Central memory CD4-positive, alpha-beta T cell (primary cell): ENCODE data around the gene MXI1.

Experiments used
- DNase-seq: peaks from one replicate; pipeline ENCODE4 v3.0.0; 2022

Gene MXI1

DNA sequence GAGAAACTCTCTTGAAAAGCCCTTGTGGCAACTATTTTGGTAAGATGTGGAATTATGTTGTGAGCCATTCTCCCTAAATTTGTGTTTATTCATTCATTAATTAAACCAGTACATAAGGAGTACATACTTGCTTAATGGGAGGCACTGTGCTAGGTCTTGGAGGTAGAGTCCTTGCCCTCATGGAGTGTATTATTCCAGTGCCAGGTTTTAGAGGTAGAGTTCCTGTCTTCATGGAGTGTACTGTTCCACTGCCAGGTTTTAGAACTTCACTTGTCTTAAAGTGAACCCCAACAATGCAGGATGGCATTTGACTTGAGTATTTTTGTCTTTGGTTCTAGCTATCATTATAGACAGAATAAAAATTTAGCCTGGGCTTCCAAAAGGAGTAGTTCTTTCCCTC, 8.8 kb downstream of the MXI1 start:
- DNase-seq, result no peak

DNA sequence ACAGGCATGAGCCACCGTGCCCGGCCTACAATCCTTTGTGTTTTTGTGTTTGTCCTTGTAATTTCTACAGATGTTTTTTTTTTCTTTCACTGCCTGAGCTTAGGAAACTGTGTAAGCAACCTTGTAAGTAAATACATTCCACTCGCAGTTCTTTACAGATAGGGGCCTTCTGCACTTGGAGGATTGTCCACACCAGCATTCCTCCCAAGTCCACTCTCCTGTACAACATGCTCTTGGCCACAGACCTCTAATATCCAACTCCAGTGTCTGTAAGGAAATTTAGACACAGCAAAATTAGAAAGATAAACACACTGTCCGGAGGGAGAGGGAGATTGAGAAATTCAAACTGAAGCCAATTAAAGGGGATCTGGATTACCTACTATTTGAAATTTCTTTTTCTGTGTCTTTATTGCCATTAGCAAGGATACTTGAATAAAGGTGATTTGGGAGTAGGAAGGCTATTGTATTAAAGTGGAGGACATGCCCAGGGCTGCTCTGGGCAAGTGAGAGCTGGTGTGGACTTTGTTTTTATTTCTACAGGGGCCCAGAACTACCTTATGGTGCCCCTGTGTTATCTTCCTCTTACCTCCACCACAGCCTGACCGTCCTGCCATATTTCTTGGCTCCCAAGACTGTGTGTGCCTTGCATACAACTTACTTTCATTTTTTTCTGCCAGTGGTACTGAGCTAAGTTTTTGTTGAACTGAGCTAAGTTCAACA, 9.7 kb downstream of the MXI1 start:
- DNase-seq, result no peak

DNA sequence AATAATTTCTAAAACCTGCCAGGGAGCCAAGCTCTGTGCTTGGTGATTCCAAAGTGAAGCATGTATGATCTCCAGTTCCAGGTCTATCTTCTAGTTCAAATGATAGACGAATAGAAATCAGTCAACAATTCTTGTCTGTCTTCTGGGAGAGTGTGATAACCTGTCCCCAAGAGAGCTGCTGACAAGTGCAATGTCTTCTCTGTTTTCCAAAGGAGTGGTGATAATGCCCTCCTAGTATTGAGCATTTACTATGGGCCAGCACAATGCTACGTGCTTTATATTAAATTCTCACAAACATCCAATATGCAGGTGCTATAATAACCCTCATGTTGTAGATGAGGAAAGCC, 10.2 kb downstream of the MXI1 start:
- DNase-seq, result no peak

DNA sequence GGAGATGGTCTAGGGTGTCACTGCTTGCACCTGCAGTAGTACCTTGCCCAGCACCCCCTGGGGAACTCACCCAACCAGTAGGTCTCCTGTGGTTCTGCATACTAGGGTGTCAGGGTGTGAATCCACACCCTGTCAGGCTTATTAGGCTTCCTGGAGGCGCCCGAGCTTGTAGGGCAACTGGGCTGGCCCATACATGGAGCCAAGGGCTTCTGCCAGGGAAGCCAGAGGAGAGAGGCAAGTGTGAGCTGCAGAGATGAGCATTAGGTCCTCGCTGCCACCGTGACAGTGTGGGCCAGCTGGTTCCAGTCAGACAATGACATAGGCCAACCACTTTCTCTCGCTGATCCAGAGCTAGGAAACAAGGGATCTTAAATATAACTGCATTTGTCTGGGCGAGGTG, 11.2 kb downstream of the MXI1 start:
- no peak for DNase-seq

DNA sequence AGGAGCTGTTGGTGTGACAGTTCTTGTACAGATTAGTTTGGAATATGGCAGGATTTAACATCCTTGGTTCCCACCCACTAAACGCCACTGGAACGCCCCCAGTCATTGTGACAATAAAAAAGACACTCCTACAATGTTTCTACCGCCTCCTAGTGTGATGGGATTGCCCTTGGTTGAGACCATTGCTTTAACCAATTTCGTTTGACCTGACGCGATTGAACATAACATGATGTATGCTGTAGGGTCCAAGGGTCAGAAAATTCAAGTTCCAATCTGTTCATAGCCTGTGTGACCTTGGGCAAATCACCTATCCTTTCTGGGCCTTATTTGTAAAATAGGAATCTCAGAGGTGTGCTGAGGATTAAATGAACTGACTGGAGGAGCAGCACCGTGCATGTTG, 12.5 kb downstream of the MXI1 start:
- no peak for DNase-seq

DNA sequence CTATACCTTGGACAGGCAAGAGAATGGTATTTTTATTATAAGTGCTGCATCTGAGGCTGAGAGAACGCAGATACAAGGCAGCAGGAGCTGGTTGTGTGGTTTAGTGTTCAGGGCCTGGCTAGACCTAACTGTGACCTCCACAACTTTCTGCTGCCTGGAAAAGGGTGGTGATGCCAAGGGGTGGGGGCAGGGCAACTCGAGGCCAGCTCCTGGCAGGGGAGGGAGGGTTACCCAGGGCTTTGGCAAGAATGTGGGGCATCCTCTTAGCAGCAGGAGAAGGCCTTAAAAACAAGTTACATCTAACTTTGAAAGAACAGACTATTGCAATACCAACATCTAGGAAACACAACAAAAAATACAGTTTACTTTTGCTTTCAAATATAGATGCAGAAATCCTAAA, 13.0 kb downstream of the MXI1 start:
- DNase-seq, result no peak

DNA sequence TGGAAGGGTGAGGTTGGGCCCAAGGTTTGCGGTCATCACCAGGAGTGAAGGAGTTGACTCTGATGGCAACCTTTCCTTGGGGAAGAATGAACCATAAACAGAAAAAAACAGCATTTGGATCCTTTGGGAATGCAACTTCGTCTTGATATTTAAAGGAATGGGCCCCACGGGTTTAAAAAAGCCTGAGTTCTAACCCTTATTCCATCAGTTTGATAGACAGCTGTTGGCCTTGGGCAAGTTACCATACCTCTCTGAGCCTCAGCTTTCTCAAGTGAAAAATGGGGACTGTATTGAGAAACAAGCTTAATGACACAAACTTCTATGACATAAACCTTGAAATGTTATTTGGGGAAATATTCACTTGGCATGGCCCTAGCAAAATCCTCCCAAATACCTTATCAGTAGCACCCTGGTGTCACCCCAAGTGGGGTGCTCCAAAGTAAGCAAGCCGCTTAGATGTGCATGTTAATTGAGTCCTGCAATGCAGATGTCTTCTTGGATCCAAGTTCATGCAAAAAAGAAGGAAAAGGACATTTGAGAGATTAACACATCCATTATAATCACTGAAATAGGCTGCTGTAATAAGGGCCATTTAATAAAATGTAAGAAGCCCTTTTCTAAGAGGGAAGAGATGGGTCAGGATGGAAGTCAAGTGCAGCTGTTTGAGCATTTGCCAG, 13.8 kb downstream of the MXI1 start:
- DNase-seq, result no peak

DNA sequence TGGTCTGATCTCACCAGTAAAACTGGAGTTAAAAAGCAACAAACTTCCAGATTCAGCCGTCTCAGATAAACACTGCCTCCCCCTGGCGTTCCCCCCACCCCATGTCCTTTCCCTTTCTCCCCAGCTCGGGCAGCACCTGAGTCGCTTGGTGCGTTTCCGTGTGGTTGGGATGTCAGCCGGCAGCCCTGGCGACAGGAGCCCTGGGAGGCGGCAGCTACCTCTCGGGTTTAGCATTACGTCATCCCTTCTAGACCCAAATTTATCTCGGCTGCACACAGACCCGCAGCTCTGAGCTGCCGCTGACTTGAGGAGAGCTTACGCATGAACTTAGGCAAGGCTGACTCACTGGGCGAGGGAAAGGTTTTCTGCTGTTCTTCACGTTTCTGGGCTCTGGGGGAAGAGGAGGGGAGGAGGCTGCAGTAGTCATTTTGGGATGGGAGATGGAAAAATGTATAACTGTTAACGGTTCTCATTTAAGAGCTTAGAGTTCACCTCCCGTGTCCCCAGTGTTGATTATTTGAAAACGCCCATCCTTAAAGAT, 14.4 kb downstream of the MXI1 start:
- DNase-seq, result peak; percentile 76

DNA sequence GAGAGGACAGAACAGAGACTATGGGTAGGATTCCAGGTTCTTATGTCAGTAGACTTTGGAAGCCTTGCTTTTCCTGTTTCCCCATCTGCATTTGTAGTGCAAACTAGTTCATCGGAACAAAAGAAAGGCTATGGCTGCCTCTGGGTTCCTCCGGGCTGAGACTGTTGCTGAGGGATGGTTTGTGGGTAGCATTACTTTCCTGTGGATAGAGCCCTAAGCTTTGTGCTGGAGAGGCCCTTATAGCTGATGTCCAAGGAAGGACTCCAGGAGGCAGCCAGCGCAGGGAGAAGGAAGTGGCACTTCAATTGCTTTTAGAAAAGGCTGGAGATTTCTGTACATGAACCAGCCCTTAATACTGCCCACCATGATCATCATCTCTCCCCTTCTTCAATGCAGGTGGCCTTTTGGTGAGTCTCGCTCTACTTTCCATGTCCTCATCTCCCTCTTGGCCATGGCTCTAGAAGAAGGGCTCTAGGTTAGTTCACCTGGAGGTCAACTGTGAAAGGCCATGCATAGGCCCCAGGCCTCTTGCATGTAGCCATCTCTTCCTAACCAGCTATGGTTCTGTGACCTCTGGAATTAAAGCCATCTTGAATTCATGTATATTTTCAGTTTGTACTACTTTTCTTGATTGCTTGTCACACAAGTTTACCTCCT, 15.4 kb downstream of the MXI1 start:
- DNase-seq, result no peak

DNA sequence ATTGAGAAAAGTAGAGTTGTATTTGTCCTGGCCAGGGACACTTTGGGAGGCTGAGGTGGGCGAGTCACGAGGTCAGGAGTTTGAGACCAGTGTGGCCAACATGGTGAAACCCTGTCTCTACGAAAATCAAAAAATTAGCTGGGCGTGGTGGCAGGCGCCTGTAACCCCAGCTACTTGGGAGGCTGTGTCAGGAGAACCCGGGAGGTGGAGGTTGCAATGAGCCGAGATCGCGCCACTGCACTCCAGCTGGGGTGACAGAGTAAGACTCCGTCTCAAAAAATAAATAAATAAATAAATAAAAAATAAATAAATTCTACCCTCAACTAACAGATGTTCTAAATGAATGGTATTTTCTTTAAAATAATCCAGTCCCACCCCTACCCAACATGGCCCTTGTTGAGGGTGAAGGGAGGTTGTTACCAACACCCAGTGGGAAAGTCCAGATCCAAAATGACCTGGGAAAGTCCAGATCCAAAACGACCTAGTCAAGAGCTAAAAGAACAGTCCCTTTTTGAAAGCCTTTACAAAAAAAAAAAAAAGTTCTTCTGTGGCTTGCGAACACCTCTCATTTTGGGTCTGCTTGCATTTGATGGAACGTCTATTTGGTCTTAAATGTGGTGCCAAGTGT, 16.0 kb downstream of the MXI1 start:
- no peak for DNase-seq

DNA sequence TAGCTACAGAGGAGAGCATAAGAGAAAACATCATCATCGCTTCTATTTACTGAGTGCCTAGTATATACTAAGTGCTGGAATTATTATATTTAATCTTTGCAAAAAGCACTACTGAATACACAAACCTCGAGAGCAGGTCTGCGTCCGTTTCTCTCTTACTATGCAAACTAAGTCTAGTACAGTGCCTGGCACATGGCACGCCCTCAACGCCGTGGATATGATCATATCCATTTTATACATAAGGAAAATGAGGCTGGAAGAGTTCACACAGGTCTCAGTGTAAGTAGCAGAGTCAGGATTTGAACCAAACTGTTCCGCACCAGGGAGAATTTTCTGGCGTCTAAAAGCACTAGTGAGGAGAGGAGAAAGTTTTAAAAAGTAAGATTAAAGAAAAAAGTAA, 17.6 kb downstream of the MXI1 start:
- DNase-seq, result no peak

DNA sequence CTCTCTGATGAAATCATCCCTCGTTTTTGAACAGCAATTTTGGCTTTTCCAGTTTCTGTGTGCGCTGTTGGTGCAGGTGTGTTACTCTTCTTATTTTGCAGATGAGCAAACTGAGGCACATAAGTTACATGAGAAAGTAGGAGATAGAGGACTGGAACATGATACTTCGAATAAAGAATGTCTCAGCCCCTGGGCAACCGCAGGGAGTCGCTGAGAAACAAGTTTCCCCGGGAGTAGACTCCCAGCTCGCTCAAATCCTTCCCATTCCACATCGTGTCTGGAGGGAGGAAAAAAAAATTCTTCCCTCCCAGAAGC, 18.0 kb downstream of the MXI1 start:
- DNase-seq, result no peak

DNA sequence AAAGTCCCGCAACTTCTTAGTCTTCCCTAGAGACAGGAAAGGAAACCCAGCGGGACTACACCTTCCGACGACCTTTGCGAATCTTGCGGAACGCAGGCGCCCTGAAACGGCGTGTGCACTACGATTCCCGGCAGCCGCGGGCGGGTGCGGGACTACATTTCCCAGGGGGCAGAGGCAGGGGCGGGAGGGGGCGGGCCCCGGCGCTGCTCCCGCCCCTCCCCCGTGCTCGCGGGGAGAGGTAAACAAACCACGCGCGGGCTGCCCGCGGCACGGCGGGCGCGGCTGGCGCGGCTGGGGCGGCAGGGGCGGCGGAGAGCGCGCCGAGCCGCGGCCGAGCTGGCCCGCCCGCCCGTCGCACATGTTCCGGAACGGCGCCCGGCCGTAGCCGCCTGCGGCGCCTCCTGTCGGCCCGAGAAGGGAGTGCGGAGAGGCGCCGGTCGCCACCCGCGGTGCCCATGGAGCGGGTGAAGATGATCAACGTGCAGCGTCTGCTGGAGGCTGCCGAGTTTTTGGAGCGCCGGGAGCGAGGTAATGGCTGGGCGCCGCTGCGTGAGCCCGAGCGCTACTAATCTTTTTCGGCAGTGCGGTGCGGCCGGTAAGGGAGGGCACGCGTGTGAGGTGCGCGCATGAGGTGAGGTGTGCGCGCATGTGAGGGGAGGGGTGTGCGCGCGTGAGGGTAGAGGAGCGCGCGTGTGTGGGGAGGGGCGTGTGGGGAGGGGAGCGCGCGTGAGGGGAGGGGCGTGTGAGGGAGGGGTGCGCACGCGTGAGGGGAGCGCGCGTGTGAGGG, 18.5 kb downstream of the MXI1 start:
- DNase-seq, result peak; percentile 86

DNA sequence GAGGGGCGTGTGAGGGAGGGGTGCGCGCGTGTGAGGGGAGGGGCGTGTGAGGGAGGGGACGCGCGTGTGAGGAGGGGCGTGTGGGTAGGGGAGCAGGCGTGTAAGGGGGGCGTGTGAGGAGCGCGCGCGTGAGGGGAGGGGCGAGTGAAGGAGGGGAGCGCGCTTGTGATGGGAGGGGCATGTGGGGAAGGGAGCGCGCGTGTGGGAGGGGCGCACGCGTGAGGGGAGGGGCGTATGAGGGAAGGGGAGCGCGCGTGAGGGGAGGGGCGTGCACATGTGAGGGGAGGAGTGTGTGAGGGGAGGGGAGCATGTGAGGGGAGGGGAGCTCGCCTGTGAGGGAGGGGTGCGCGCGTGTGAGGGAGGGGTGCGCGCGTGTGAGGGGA, 19.1 kb downstream of the MXI1 start:
- DNase-seq, result peak; percentile 84

DNA sequence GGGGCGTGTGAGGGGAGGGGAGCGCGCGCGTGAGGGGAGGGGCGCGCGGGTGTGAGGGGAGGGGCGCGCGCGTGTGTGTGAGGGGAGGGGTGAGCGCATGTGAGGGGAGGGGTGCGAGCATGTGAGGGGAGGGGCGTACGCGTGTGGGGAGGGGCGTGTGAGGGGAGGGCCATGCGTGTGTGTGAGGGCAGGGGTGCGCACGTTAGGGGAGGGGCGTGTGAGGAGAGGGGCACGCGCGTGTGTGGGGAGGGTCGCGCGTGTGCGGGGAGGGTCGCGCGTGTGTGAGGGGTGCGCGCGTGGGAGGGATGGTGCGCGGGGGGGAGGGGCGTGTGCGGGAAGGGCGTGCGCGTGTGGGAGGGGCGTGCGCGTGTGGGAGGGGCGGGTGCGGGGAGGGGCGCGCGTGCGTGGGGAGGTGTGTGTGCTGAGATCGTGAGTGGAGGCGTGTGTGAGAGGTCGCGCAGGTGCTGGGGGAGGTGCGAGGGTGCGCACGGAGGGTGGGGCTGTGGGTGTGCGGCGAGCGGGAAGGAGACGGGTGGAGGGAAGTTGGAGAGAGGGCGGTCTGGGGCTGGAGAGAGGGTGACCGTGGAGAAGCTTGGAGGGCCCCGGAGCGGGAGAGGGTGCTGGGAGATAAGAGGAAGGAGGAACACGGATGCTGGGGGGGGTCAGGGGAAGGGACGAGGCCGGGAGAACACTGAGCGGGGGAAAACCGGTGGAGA, 19.7 kb downstream of the MXI1 start:
- DNase-seq, result peak; percentile 74

DNA sequence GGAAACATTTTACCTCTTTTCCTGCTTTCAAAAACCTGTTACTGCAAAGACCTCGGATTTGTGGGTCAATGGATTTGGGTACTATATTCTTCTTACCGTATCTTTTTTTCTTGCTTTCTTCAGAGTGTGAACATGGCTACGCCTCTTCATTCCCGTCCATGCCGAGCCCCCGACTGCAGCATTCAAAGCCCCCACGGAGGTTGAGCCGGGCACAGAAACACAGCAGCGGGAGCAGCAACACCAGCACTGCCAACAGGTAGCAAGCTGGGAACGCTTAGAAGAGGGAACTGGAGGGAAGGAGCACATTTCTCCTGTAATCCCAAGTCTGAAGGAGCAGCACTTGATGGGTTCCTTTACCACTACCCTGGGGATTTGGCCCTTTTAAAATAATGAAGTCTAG, 20.7 kb downstream of the MXI1 start:
- no peak for DNase-seq

DNA sequence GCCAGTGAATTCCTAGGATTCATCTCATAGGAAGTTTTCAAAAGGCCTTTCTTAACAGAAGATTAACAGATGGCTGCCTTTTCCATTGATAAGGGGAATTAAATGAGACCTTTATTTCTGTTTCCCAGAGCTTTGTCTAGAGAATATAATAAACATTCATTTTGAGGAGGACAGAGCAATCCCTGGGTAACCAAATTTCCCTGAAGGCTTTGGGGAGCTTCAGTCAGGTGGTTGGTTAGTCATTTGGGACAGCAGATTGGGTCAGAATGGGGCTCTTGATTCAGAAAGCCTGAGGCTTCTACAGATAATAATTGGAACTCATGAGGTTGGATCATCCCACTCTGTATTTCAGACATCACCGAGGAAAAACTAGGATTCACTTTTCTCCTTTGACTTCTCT, 21.8 kb downstream of the MXI1 start:
- no peak for DNase-seq

DNA sequence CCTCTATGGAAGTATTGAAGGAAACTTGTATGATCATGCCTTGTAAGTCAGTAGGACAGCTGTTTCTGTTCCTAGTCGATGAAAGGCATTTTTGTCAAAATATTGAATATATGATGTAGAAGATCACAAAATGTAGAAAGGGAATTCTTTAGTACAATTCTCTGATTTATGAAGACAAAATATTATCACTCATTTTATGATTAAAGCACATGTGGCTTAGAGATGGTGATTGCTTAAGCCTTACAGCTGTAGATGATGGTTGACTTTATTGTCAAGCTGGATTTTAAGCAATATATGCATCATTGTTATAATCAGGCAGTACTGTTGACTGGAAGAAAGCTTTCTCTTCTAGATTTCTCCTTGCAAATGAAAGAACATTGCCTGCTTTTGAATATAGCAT, 26.4 kb downstream of the MXI1 start:
- DNase-seq, result no peak

DNA sequence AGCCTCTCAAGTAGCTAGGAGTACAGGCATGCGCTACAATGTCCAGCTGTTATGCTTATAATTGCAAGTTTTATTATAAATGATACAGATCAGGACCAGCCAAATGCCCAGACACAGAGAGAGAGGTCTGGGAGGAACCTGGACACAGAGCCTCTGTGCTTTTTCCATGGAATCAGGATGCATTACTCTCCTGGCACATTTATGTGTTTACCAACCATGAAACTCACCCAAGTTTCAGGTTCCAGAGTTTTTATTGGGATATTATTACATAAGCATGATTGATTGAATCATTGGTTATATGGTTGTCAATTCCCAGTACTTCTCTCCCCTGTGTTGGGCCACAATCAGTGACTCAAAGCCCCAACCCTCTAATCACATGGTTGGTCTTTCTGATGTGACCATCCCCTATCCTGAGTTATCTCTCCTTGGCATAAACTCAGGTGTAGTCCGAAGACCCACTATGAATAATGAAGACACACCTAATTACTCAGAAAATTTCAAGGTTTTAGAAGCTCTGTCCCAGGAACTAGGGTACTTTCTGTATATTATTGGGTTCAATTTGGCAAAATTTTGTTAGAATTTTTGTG, 30.6 kb downstream of the MXI1 start:
- no peak for DNase-seq

DNA sequence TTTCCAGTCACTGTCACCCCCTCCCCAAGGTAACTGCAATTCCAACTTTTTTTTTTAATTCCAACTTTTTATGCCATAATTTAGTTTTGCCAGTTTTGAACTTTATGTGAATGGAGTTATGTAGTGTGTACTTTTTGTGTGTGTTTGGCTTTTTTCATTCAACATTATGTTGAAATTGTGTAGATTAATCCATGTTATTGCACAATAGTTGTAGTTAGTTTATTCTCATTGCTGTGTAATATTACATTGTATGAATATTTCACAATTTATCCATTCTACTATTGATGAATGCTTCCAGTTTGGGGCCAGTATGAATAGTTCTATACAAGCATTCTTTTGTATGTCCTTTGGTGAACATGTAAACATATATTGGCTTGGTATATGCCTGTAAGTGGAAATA, 32.5 kb downstream of the MXI1 start:
- DNase-seq, result no peak

DNA sequence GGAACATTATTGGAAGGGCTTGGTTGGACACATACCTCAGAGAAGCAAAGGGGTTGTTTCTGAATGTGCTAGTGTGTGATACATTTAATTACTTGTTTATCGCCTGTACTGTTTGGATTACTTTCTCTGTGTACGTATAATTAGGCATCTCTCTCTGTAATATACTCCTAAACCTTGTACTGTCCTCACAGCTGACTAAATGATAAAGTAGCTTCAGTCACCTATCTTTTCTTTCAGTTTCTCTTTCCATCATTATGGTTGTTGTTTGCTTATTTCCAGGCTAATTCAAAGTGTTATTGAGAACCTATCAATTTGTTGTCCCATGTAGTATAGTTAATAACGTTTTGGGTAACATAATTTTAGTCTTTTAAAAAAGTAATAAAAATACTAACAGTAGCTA, 34.0 kb downstream of the MXI1 start:
- DNase-seq, result no peak

DNA sequence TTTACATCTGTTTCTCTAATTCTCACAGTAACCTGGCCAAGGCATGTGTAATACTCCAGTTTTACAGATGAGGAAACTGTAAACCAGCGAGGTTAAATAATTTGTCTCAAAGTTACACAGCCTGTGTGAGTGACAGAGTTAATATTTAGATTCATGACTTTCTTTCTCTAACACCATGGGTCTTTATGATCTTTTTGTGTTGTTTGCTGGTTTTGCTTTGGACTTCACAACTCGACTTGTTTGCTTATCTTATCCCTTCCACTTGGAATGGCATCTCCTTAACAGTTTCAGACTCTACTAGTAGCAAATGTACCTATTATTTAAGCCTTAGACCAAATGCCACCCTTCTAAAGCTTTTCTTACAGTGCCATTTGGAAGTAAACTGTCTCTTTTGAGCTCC, 34.4 kb downstream of the MXI1 start:
- DNase-seq, result no peak
